Prostate gland (tissue), 2 donors: ENCODE results near the gene FYCO1. TPM values are rescaled to one million over a fixed set of nuclear protein-coding genes. Genes with fewer than 3 reads are reported as not detected.

ENCODE experiments used
- DNase-seq: peaks from one replicate; pipeline ENCODE4 v3.0.0-alpha.2; 2019; ENCODE audit warnings: low spot score
- H3K27ac ChIP-seq, 2 donors: fragments of 200-600 bp; sonication (generic); 2 replicates each; pipeline ENCODE4 v1.5.1; 2017 to 2019
- H3K27me3 ChIP-seq: fragments of 200-600 bp; sonication (generic); replicated peaks from 2 replicates; pipeline ENCODE4 v1.5.1; 2019; ENCODE audit not compliant: insufficient read depth
- H3K36me3 ChIP-seq, 2 donors: fragments of 200-600 bp; sonication (generic); 1 replicate in 1 of 2; 2 replicates in 1 of 2; pipeline versions ENCODE4 v1.5.1 to v1.8.1; 2017 to 2019
- H3K4me1 ChIP-seq: fragments of 200-600 bp; sonication (generic); replicated peaks from 2 replicates; pipeline ENCODE4 v1.5.1; 2019
- H3K4me3 ChIP-seq, 2 donors: fragments of 200-600 bp; sonication (generic); 2 replicates each; pipeline ENCODE4 v1.5.1; 2017 to 2019
- H3K9me3 ChIP-seq: fragments of 200-600 bp; sonication (generic); 2 replicates; pipeline ENCODE4 v1.5.1; 2017
- CTCF ChIP-seq, 4 experiments: fragments of 200-600 bp in 2 of 4; fragments of 450-650 bp in 2 of 4; sonication (generic) in 2 of 4; IDR thresholded peaks; 1 replicate in 3 of 4; 2 replicates in 1 of 4; pipeline ENCODE4 v1.5.1; 2016 to 2019; ENCODE audit warnings: antibody characterized with exemption in 4 of 4, mild to moderate bottlenecking in 2 of 4, moderate library complexity in 2 of 4
- POLR2A ChIP-seq: fragments of 450-650 bp; IDR thresholded peaks from one replicate; pipeline ENCODE4 v1.6.1; 2016; ENCODE audit warnings: antibody characterized with exemption, mild to moderate bottlenecking
- POLR2AphosphoS5 ChIP-seq: sonication (generic); formaldehyde crosslinking; IDR thresholded peaks from one replicate; pipeline ENCODE4 v1.6.1; 2017; ENCODE audit warnings: antibody characterized with exemption
- WGBS: methylation state at CpG from one replicate; pipeline ENCODE4 v1.1.5; 2018; 5-methylcytosine and 5-hydroxymethylcytosine counted together
- intact Hi-C: fragments of 100-400 bp; cut with DNase I; formaldehyde crosslinking; loops from one replicate; pipeline ENCODE4 v1.14.2; 2022
- total RNA-seq, 2 donors: library from RNA; depleted of rRNA; stranded (reverse); fragments of >200 nt; gene quantifications; one replicate each; pipeline ENCODE4 v1.1.0, GENCODE V29; 2016

FYCO1 gene
- total RNA-seq, 2 donors from 2014 or later, result 33.1 to 56.7 TPM

- no peaks in the 10 kb centered on the region for H3K36me3 ChIP-seq
- no peak overlapping the region for H3K4me3 ChIP-seq
- 91% methylated on average over 2 of the region's 2 CpGs for WGBS
- H3K4me1 ChIP-seq, result no peaks in the 10 kb centered on the region
- no peak for DNase-seq
- no peak overlapping the region for H3K27ac ChIP-seq
- no peaks in the 10 kb centered on the region for H3K27me3 ChIP-seq
- no peak for TF ChIP-seq POLR2A
- TF ChIP-seq CTCF (IDR thresholded peaks at IDR 0.05), result no peak
- no peak for TF ChIP-seq POLR2AphosphoS5
- no peaks in the 10 kb centered on the region for H3K9me3 ChIP-seq
- intact Hi-C loops, result no loop called here
These were observed 117.5 kb downstream of the FYCO1 start for GRCh38 chr3:45878124-45878523.

DNA sequence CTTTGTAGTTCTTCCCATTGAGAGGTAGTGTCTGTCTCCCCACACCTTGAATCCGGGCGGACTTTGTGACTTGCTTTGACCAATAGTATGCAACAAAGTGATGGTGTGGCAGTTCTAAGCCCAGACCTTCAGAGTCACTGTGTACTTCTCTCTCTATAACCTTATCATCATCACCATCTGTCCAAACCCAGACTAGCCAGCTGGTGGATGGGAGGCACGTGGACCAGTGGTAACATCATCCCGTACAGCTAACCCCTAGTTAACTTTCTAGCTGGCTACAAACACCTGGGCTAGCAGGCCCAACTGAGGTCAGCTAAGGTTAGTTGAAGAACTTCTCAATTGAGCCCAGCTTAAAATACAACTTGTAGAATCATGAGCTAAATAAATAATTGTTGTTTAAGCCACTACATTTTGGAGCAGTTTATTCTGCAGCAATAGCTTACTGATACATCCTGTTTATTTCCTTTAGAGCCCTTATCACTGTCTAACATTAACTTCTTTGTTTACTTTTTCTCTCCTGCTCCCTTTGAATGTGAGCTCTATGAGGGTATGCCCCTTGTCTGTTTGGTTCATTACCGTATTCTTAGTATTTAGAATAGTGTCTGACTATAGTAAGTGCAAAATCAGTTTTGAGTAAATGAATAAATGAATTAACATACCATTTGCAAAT is 120.8 kb downstream of the FYCO1 start:
- DNase-seq, result no peak
- Histone ChIP-seq H3K27me3 (no peaks in the 10 kb centered on the region), H3K36me3 (no peaks in the 10 kb centered on the region), H3K27ac (no peak overlapping the region), H3K4me1 (no peaks in the 10 kb centered on the region), H3K9me3 (no peaks in the 10 kb centered on the region), H3K4me3 (no peak overlapping the region)
- intact Hi-C loops, result no loop called here
- 83% methylated on average over 5 of the region's 5 CpGs for WGBS
- TF ChIP-seq POLR2A (no peak), CTCF (IDR thresholded peaks at IDR 0.05) (no peak), POLR2AphosphoS5 (no peak)

DNA sequence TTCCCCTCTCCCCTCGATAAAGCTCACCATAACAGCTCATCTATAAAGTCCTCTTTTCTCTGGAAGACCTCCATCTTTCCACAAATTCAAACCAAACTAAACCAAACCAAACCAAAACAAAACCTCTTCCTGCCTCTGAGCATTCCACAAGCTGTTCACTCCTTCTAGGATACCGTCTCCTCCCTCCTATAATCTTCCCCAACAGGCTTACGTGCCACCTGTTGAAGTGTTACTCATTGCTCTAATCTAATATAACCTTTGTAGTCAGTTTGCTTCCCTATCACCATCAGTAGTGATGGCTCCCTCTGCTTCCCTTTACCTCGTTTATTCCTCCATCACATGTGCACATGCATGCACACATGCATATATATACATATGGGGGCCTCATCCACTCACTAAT is 122.0 kb downstream of the FYCO1 start:
- DNase-seq, result no peak
- intact Hi-C loops, result no loop called here
- no peak for TF ChIP-seq CTCF (IDR thresholded peaks at IDR 0.05)
- no peak for TF ChIP-seq POLR2A
- no peak for TF ChIP-seq POLR2AphosphoS5
- H3K36me3 ChIP-seq, result no peaks in the 10 kb centered on the region
- H3K4me3 ChIP-seq, result no peak overlapping the region
- WGBS, result 88% methylated on average over 4 of the region's 4 CpGs
- H3K4me1 ChIP-seq, result no peaks in the 10 kb centered on the region
- H3K27me3 ChIP-seq, result no peaks in the 10 kb centered on the region
- no peaks in the 10 kb centered on the region for H3K9me3 ChIP-seq
- H3K27ac ChIP-seq, result no peak overlapping the region

- TF ChIP-seq CTCF (IDR thresholded peaks at IDR 0.05) (no peak), POLR2AphosphoS5 (no peak), POLR2A (no peak)
- H3K36me3 ChIP-seq, result no peaks in the 10 kb centered on the region
- H3K4me1 ChIP-seq, result no peaks in the 10 kb centered on the region
- intact Hi-C loops, result no loop called here
- H3K9me3 ChIP-seq, result no peaks in the 10 kb centered on the region
- no peaks in the 10 kb centered on the region for H3K27me3 ChIP-seq
- DNase-seq, result no peak
- no peak overlapping the region for H3K4me3 ChIP-seq
- no peak overlapping the region for H3K27ac ChIP-seq
These were observed 122.6 kb downstream of the FYCO1 start for GRCh38 chr3:45873036-45873435.

DNA sequence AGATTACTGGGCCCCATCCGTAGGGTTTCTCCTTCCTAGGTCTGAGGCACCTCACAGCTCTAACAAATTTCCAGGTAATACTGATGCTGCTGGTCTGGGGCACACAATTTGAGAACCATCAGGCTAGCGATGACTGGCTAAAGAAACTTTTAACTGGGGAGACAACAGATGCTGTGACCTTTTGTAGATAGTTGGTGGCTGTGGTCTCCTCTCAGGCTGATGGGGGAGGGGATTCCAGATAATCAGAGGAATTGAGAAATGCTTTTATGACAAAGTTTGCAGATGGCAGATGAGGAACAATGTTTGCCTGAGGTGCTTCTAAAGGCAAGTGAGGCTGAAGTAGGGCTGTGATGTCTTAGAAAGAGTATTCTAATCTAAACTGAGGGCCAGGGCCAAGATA is 123.1 kb downstream of the FYCO1 start:
- intact Hi-C loops, result no loop called here
- Histone ChIP-seq H3K27me3 (no peaks in the 10 kb centered on the region), H3K9me3 (no peaks in the 10 kb centered on the region), H3K4me3 (no peak overlapping the region), H3K4me1 (no peaks in the 10 kb centered on the region), H3K36me3 (no peaks in the 10 kb centered on the region), H3K27ac (no peak overlapping the region)
- DNase-seq, result no peak
- TF ChIP-seq CTCF (IDR thresholded peaks at IDR 0.05) (no peak), POLR2AphosphoS5 (no peak), POLR2A (no peak)
- 84% methylated on average over 2 of the region's 2 CpGs for WGBS
